ENCODE results near the gene LRRC30. TPM values are rescaled to one million over a fixed set of nuclear protein-coding genes. Genes with fewer than 3 reads are reported as not detected.

The LRRC30 gene
- polyA plus RNA-seq, 1 donor (not counting 4 experiments of a cell fraction or from before 2014, with no cell fraction given): not detected

GRCh38 chr18:7257426-7257740 lies 26.5 kb downstream of the LRRC30 start:
- H3K36me3 ChIP-seq (ENCODE audit: control insufficient read depth in 2 of 2, extremely low read depth in 1 of 2, insufficient read depth in 2 of 2, low read length in 2 of 2): no peaks in the 10 kb centered on the region
- no peaks in the 10 kb centered on the region for H3K4me1 ChIP-seq (ENCODE audit: control insufficient read depth, extremely low read depth, insufficient read depth, low read length)
- H3K27me3 ChIP-seq (ENCODE audit: control insufficient read depth, extremely low read depth, insufficient read depth, low read length): peaks cover 10% of the 10 kb centered on the region
- DNase-seq (ENCODE audit: low read depth, low spot score): no peak
- TF ChIP-seq EZH2 (IDR thresholded peaks at IDR 0.05; ENCODE audit: low read length) (no peak), CTCF (optimal IDR thresholded peaks at IDR 0.05 in 1 of 3, IDR thresholded peaks at IDR 0.05 in 1 of 3, conservative IDR thresholded peaks at IDR 0.05 in 1 of 3; ENCODE audit: extremely low read depth in 1 of 3, insufficient read depth in 2 of 3, low read length in 3 of 3) (no peak)
- H3K4me3 ChIP-seq (ENCODE audit: control insufficient read depth in 2 of 3, extremely low read depth in 1 of 3, insufficient read depth in 2 of 3, low read depth in 1 of 3, low read length in 3 of 3): no peak overlapping the region
- H4K20me1 ChIP-seq (ENCODE audit: control insufficient read depth, extremely low read depth, insufficient read depth, low read length): no peaks in the 10 kb centered on the region
- no peak overlapping the region for H2AFZ ChIP-seq (ENCODE audit: control insufficient read depth, low read length)
- H3K27ac ChIP-seq (ENCODE audit: control insufficient read depth, insufficient read depth, low read length): no peak overlapping the region
- H3K9me1 ChIP-seq (ENCODE audit: control insufficient read depth, extremely low read depth, insufficient read depth, low read length): no peaks in the 10 kb centered on the region
- no peak overlapping the region for H3K9ac ChIP-seq (ENCODE audit: control insufficient read depth, extremely low read depth, insufficient read depth, low read length)
- H3K9me3 ChIP-seq (ENCODE audit: control insufficient read depth, low read depth, low read length): no peaks in the 10 kb centered on the region
- no peaks in the 10 kb centered on the region for H3K79me2 ChIP-seq (ENCODE audit: control insufficient read depth, insufficient read depth, low read length)
- no peak overlapping the region for H3K4me2 ChIP-seq (ENCODE audit: control insufficient read depth, extremely low read depth, insufficient read depth, low read depth, low read length)
- FAIRE-seq: no peak
- dilution Hi-C loops (cut with MboI; ENCODE audit: extremely low pct_ligation_motif_present, low sequenced_read_pairs): no loop called here

- Histone ChIP-seq H3K27ac (ENCODE audit: control insufficient read depth, insufficient read depth, low read length) (no peak overlapping the region), H3K4me2 (ENCODE audit: control insufficient read depth, extremely low read depth, insufficient read depth, low read depth, low read length) (no peak overlapping the region), H3K4me3 (ENCODE audit: control insufficient read depth in 2 of 3, extremely low read depth in 1 of 3, insufficient read depth in 2 of 3, low read depth in 1 of 3, low read length in 3 of 3) (no peak overlapping the region), H3K9ac (ENCODE audit: control insufficient read depth, extremely low read depth, insufficient read depth, low read length) (no peak overlapping the region), H3K79me2 (ENCODE audit: control insufficient read depth, insufficient read depth, low read length) (no peaks in the 10 kb centered on the region), H3K27me3 (ENCODE audit: control insufficient read depth, extremely low read depth, insufficient read depth, low read length) (peaks cover 10% of the 10 kb centered on the region), H3K36me3 (ENCODE audit: control insufficient read depth in 2 of 2, extremely low read depth in 1 of 2, insufficient read depth in 2 of 2, low read length in 2 of 2) (no peaks in the 10 kb centered on the region), H4K20me1 (ENCODE audit: control insufficient read depth, extremely low read depth, insufficient read depth, low read length) (no peaks in the 10 kb centered on the region), H3K9me3 (ENCODE audit: control insufficient read depth, low read depth, low read length) (no peaks in the 10 kb centered on the region), H2AFZ (ENCODE audit: control insufficient read depth, low read length) (no peak overlapping the region), H3K9me1 (ENCODE audit: control insufficient read depth, extremely low read depth, insufficient read depth, low read length) (no peaks in the 10 kb centered on the region), H3K4me1 (ENCODE audit: control insufficient read depth, extremely low read depth, insufficient read depth, low read length) (no peaks in the 10 kb centered on the region)
- FAIRE-seq (no peak), DNase-seq (ENCODE audit: low read depth, low spot score) (no peak)
- TF ChIP-seq EZH2 (IDR thresholded peaks at IDR 0.05; ENCODE audit: low read length) (no peak), CTCF (optimal IDR thresholded peaks at IDR 0.05 in 1 of 3, IDR thresholded peaks at IDR 0.05 in 1 of 3, conservative IDR thresholded peaks at IDR 0.05 in 1 of 3; ENCODE audit: extremely low read depth in 1 of 3, insufficient read depth in 2 of 3, low read length in 3 of 3) (no peak)
- dilution Hi-C loops (cut with MboI; ENCODE audit: extremely low pct_ligation_motif_present, low sequenced_read_pairs): no loop called here
Observed at GRCh38 chr18:7259475-7259874, 28.6 kb downstream of the LRRC30 start.

Data from keratinocyte (primary cell).